Liver (tissue), 3 donors: ENCODE measurements around the gene LARP7.

Source experiments
- EGR1 ChIP-seq, 2 donors: IDR thresholded peaks; 2 replicates each; pipeline ENCODE4 v1.6.1; 2016 to 2018; ENCODE audit warnings: antibody characterized with exemption in 2 of 2, low read depth in 2 of 2
- FOXA1 ChIP-seq: IDR thresholded peaks from 2 replicates; pipeline ENCODE4 v1.6.1; 2016; ENCODE audit warnings: antibody characterized with exemption
- SP1 ChIP-seq: IDR thresholded peaks from 2 replicates; pipeline ENCODE4 v1.6.1; 2018; ENCODE audit warnings: antibody characterized with exemption, mild to moderate bottlenecking
- TF ChIP-seq, protein P1 (sequence below): fragments of 150-350 bp; IDR thresholded peaks from 2 replicates; pipeline ENCODE4 v1.5.1; 2017; ENCODE audit warnings: improper control_type of control experiment, low read depth, low read length; ENCODE audit not compliant: missing input control
- TF ChIP-seq, protein P2 (sequence below): IDR thresholded peaks from 2 replicates; pipeline ENCODE4 v1.6.1; 2016; ENCODE audit warnings: antibody characterized with exemption, mild to moderate bottlenecking
- TF ChIP-seq, protein P3 (sequence below): IDR thresholded peaks from 2 replicates; pipeline ENCODE4 v1.6.1; 2016; ENCODE audit warnings: antibody characterized with exemption
- donor health status: healthy.
- donor health status: healthy.

DNA sequence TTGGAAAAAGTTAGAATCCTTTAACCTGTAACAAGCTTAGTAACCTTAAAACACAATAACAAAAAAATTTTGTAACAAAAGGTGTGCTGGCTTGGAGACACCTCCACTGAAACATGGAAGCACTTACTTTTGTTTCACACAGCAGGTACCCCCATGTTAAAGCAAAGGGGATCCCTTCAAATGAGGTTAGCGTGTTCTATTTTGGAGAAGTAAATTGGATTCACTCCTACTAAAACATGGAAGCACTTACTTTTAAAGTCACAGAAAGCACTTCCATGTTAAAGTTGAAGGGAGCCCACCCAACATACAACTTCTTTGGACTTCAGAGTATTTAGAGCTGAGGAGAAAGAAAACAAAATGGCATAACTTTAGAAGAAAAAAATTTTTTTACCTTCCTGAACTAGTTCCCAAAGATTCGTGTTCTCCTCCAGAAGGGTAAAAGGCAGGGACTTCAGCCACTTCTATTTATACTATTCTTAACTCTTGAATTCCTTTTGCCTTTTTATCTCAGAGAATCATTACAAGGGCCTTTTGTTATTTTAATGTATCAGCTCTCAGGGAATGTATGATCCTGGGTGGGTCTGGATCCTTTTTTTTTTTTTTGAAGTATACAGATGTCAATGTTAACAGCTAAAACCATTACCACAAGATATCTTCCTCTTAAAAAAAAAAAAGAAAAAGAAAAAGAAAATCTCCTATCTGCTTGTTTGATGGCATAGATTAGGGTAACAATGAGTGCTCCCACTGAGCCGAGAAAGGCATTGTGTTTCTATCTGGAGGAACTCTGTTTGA lies 11.5 kb downstream of the LARP7 start:
- TF ChIP-seq, protein P1, sequence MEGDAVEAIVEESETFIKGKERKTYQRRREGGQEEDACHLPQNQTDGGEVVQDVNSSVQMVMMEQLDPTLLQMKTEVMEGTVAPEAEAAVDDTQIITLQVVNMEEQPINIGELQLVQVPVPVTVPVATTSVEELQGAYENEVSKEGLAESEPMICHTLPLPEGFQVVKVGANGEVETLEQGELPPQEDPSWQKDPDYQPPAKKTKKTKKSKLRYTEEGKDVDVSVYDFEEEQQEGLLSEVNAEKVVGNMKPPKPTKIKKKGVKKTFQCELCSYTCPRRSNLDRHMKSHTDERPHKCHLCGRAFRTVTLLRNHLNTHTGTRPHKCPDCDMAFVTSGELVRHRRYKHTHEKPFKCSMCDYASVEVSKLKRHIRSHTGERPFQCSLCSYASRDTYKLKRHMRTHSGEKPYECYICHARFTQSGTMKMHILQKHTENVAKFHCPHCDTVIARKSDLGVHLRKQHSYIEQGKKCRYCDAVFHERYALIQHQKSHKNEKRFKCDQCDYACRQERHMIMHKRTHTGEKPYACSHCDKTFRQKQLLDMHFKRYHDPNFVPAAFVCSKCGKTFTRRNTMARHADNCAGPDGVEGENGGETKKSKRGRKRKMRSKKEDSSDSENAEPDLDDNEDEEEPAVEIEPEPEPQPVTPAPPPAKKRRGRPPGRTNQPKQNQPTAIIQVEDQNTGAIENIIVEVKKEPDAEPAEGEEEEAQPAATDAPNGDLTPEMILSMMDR = no peak
- TF ChIP-seq, protein P2, sequence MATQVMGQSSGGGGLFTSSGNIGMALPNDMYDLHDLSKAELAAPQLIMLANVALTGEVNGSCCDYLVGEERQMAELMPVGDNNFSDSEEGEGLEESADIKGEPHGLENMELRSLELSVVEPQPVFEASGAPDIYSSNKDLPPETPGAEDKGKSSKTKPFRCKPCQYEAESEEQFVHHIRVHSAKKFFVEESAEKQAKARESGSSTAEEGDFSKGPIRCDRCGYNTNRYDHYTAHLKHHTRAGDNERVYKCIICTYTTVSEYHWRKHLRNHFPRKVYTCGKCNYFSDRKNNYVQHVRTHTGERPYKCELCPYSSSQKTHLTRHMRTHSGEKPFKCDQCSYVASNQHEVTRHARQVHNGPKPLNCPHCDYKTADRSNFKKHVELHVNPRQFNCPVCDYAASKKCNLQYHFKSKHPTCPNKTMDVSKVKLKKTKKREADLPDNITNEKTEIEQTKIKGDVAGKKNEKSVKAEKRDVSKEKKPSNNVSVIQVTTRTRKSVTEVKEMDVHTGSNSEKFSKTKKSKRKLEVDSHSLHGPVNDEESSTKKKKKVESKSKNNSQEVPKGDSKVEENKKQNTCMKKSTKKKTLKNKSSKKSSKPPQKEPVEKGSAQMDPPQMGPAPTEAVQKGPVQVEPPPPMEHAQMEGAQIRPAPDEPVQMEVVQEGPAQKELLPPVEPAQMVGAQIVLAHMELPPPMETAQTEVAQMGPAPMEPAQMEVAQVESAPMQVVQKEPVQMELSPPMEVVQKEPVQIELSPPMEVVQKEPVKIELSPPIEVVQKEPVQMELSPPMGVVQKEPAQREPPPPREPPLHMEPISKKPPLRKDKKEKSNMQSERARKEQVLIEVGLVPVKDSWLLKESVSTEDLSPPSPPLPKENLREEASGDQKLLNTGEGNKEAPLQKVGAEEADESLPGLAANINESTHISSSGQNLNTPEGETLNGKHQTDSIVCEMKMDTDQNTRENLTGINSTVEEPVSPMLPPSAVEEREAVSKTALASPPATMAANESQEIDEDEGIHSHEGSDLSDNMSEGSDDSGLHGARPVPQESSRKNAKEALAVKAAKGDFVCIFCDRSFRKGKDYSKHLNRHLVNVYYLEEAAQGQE = no peak
- TF ChIP-seq, protein P3, sequence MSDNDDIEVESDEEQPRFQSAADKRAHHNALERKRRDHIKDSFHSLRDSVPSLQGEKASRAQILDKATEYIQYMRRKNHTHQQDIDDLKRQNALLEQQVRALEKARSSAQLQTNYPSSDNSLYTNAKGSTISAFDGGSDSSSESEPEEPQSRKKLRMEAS = no peak
- TF ChIP-seq EGR1 (IDR thresholded peaks at IDR 0.05; ENCODE audit: low read depth in 2 of 2) (no peak), SP1 (no peak), FOXA1 (no peak)
